KMS-11 (cell line): ENCODE data around the gene RRP1B.
"Not testable (repeated sequence)": the region's sequence is repeated elsewhere in the genome, so short reads cannot be mapped to it uniquely, and the experiment has no call there.

ENCODE experiments used
- H2AFZ ChIP-seq: fragments of 200-600 bp; sonication (generic); 2 replicates; pipeline ENCODE4 v1.6.1; 2016; ENCODE audit warnings: antibody characterized with exemption, mixed run types, low read depth
- H3K27ac ChIP-seq: fragments of 200-600 bp; sonication (generic); 2 replicates; pipeline ENCODE4 v1.6.1; 2016; ENCODE audit warnings: mild to moderate bottlenecking, mixed run types
- H3K27me3 ChIP-seq: fragments of 200-600 bp; sonication (generic); 2 replicates; pipeline ENCODE4 v1.6.1; 2017; ENCODE audit warnings: mild to moderate bottlenecking, low read depth, mixed run types, moderate library complexity; ENCODE audit not compliant: insufficient read depth
- H3K36me3 ChIP-seq: fragments of 200-600 bp; sonication (generic); 2 replicates; pipeline ENCODE4 v1.6.1; 2017; ENCODE audit warnings: mild to moderate bottlenecking, mixed run types; ENCODE audit not compliant: insufficient read depth
- H3K4me1 ChIP-seq: fragments of 200-600 bp; sonication (generic); 2 replicates; pipeline ENCODE4 v1.6.1; 2016; ENCODE audit warnings: mild to moderate bottlenecking, low read depth, mixed run types; ENCODE audit not compliant: poor library complexity, severe bottlenecking
- H3K4me2 ChIP-seq: fragments of 200-600 bp; sonication (generic); 2 replicates; pipeline ENCODE4 v1.7.0; 2016; ENCODE audit warnings: mild to moderate bottlenecking, mixed run types
- H3K4me3 ChIP-seq: fragments of 200-600 bp; sonication (generic); IDR thresholded peaks from 2 replicates; pipeline ENCODE4 v1.6.1; 2017; ENCODE audit warnings: low read depth, low read length, mixed read lengths; ENCODE audit not compliant: insufficient read depth
- H3K79me2 ChIP-seq: fragments of 200-600 bp; sonication (generic); 2 replicates; pipeline ENCODE4 v1.6.1; 2016; ENCODE audit warnings: low read depth, mixed run types; ENCODE audit not compliant: insufficient read depth
- H3K9ac ChIP-seq: fragments of 200-600 bp; sonication (generic); 2 replicates; pipeline ENCODE4 v1.6.1; 2016; ENCODE audit warnings: mild to moderate bottlenecking, mixed run types
- H4K20me1 ChIP-seq: fragments of 200-600 bp; sonication (generic); 2 replicates; pipeline ENCODE4 v1.6.1; 2016; ENCODE audit warnings: mild to moderate bottlenecking, mixed run types; ENCODE audit not compliant: insufficient read depth
- CTCF ChIP-seq: fragments of 200-600 bp; sonication (generic); conservative IDR thresholded peaks from 2 replicates; pipeline ENCODE4 v1.6.1; 2017; ENCODE audit warnings: low read depth, mild to moderate bottlenecking, antibody characterized with exemption, low read length, moderate library complexity, mixed read lengths

The RRP1B gene

GRCh38 chr21:43614839-43615238 is 44.5 kb upstream of the RRP1B start:
- H2AFZ ChIP-seq: no peak overlapping the region
- H3K36me3 ChIP-seq: no peaks in the 10 kb centered on the region
- H3K27ac ChIP-seq: peak overlapping the region; percentile 78; the same call in 1 of the 2 replicates
- TF ChIP-seq CTCF: no peak
- H3K27me3 ChIP-seq: no peaks in the 10 kb centered on the region
- H3K4me1 ChIP-seq: peaks cover 45% of the 10 kb centered on the region
- peak overlapping the region; percentile 48 for H3K4me2 ChIP-seq
- no peaks in the 10 kb centered on the region for H4K20me1 ChIP-seq
- H3K79me2 ChIP-seq: no peaks in the 10 kb centered on the region
- no peak overlapping the region for H3K9ac ChIP-seq
- H3K4me3 ChIP-seq: no peak overlapping the region

GRCh38 chr21:43616861-43617260 is 42.5 kb upstream of the RRP1B start:
- H3K4me3 ChIP-seq, H3K9ac ChIP-seq, H3K36me3 ChIP-seq, H4K20me1 ChIP-seq, H3K4me2 ChIP-seq, H3K27ac ChIP-seq, H2AFZ ChIP-seq, H3K27me3 ChIP-seq, H3K79me2 ChIP-seq: not testable (repeated sequence)
- peaks cover 37% of the 10 kb centered on the region for H3K4me1 ChIP-seq

- H3K27ac ChIP-seq: no peak overlapping the region
- H3K79me2 ChIP-seq: no peaks in the 10 kb centered on the region
- H3K4me2 ChIP-seq: no peak overlapping the region
- H3K36me3 ChIP-seq: no peaks in the 10 kb centered on the region
- no peaks in the 10 kb centered on the region for H3K27me3 ChIP-seq
- H4K20me1 ChIP-seq: no peaks in the 10 kb centered on the region
- peaks cover 19% of the 10 kb centered on the region for H3K4me1 ChIP-seq
- no peak overlapping the region for H3K4me3 ChIP-seq
- no peak for TF ChIP-seq CTCF
- H3K9ac ChIP-seq: no peak overlapping the region
- no peak overlapping the region for H2AFZ ChIP-seq
Observed at GRCh38 chr21:43618940-43619339, 40.4 kb upstream of the RRP1B start.

GRCh38 chr21:43619344-43619743 is 40.0 kb upstream of the RRP1B start:
- no peak overlapping the region for H3K4me2 ChIP-seq
- no peak overlapping the region for H3K9ac ChIP-seq
- H3K27ac ChIP-seq: no peak overlapping the region
- peaks cover 14% of the 10 kb centered on the region for H3K4me1 ChIP-seq
- H2AFZ ChIP-seq: no peak overlapping the region
- no peaks in the 10 kb centered on the region for H4K20me1 ChIP-seq
- H3K79me2 ChIP-seq: no peaks in the 10 kb centered on the region
- H3K27me3 ChIP-seq: no peaks in the 10 kb centered on the region
- no peak overlapping the region for H3K4me3 ChIP-seq
- no peak for TF ChIP-seq CTCF
- no peaks in the 10 kb centered on the region for H3K36me3 ChIP-seq

- Histone ChIP-seq H4K20me1 (no peaks in the 10 kb centered on the region), H3K4me3 (no peak overlapping the region), H2AFZ (no peak overlapping the region), H3K79me2 (no peaks in the 10 kb centered on the region), H3K4me1 (peaks cover 9% of the 10 kb centered on the region), H3K4me2 (no peak overlapping the region), H3K36me3 (no peaks in the 10 kb centered on the region), H3K9ac (no peak overlapping the region), H3K27me3 (no peaks in the 10 kb centered on the region), H3K27ac (no peak overlapping the region)
- no peak for TF ChIP-seq CTCF
Observed at GRCh38 chr21:43619856-43620255, 39.5 kb upstream of the RRP1B start.
